Measurements from ENCODE around the gene TEAD1.

The TEAD1 gene

GRCh38 chr11:12901272-12901671, 227.1 kb downstream of the TEAD1 start:
- Mint-ChIP-seq H3K27ac (no peak overlapping the region), H3K27me3 (ENCODE audit: low read depth) (no peaks in the 10 kb centered on the region), H3K9me3 (no peaks in the 10 kb centered on the region), H3K36me3 (ENCODE audit: low read depth) (peaks cover 66% of the 10 kb centered on the region), H3K4me3 (no peak overlapping the region), H3K4me1 (peaks cover 8% of the 10 kb centered on the region)
- no peak for TF ChIP-seq CTCF (IDR thresholded peaks at IDR 0.05; ENCODE audit: unreplicated experiment in 3 of 3)

- H3K4me1 Mint-ChIP-seq = peaks cover 8% of the 10 kb centered on the region
- H3K27me3 Mint-ChIP-seq (ENCODE audit: low read depth) = no peaks in the 10 kb centered on the region
- no peak overlapping the region for H3K27ac Mint-ChIP-seq
- H3K4me3 Mint-ChIP-seq = no peak overlapping the region
- H3K36me3 Mint-ChIP-seq (ENCODE audit: low read depth) = peaks cover 64% of the 10 kb centered on the region
- no peaks in the 10 kb centered on the region for H3K9me3 Mint-ChIP-seq
- no peak for TF ChIP-seq CTCF (IDR thresholded peaks at IDR 0.05; ENCODE audit: unreplicated experiment in 3 of 3)
Measured at GRCh38 chr11:12901874-12902481, 227.8 kb downstream of the TEAD1 start.

- H3K36me3 Mint-ChIP-seq (ENCODE audit: low read depth) = peaks cover 60% of the 10 kb centered on the region
- H3K4me3 Mint-ChIP-seq = no peak overlapping the region
- H3K9me3 Mint-ChIP-seq = no peaks in the 10 kb centered on the region
- no peak overlapping the region for H3K27ac Mint-ChIP-seq
- no peaks in the 10 kb centered on the region for H3K27me3 Mint-ChIP-seq (ENCODE audit: low read depth)
- peaks cover 2% of the 10 kb centered on the region for H3K4me1 Mint-ChIP-seq
- TF ChIP-seq CTCF (IDR thresholded peaks at IDR 0.05; ENCODE audit: unreplicated experiment in 3 of 3) = no peak
Measured at GRCh38 chr11:12902791-12903486, 228.7 kb downstream of the TEAD1 start.

DNA sequence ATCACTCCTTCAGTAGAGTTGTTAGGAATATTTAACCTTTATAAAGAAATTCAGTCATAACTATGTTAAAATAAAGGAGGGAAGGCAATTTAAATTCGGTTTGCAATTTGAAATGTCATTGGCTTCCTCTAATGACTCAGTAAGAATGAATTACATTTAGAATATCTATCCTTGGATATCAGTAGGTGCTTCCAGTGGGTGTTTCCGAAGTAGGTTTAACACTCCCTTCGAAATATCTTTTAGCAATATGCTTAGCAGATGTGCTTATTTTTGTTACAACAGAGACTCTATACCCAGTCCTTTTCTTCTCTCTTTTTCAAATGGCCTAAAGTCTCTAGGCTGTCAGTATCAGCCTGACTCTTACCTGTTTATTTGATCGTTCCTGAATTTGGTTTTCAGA, 231.2 kb downstream of the TEAD1 start:
- Mint-ChIP-seq H3K36me3 (ENCODE audit: low read depth) (peaks cover 57% of the 10 kb centered on the region), H3K27me3 (ENCODE audit: low read depth) (no peaks in the 10 kb centered on the region), H3K9me3 (no peaks in the 10 kb centered on the region), H3K4me1 (no peaks in the 10 kb centered on the region), H3K4me3 (no peak overlapping the region), H3K27ac (no peak overlapping the region)
- TF ChIP-seq CTCF (IDR thresholded peaks at IDR 0.05; ENCODE audit: unreplicated experiment in 3 of 3) = no peak

DNA sequence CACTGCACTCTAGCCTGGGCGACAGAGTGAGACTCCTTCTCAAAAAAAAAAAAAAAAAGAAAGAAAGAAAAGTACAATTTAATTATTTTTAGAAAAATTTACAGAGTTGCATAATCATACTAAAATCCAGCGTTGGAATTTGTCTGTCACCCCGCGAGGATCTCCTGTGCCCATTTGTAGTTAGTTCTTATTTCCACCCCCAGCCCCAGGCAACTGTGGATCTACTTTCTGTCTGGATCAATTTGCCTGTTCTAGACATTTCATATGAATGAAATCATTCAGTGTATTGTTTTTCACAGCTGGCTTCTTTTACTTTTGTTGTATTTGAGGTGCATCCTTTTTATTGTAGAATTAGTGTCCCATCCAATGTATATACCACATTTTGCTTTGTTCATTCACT, 232.3 kb downstream of the TEAD1 start:
- no peak overlapping the region for H3K27ac Mint-ChIP-seq
- no peak for TF ChIP-seq CTCF (IDR thresholded peaks at IDR 0.05; ENCODE audit: unreplicated experiment in 3 of 3)
- H3K27me3 Mint-ChIP-seq (ENCODE audit: low read depth) = no peaks in the 10 kb centered on the region
- no peak overlapping the region for H3K4me3 Mint-ChIP-seq
- H3K9me3 Mint-ChIP-seq = no peaks in the 10 kb centered on the region
- peaks cover 49% of the 10 kb centered on the region for H3K36me3 Mint-ChIP-seq (ENCODE audit: low read depth)
- no peaks in the 10 kb centered on the region for H3K4me1 Mint-ChIP-seq

GRCh38 chr11:12909879-12910278, 235.7 kb downstream of the TEAD1 start:
- Mint-ChIP-seq H3K27me3 (ENCODE audit: low read depth) (no peaks in the 10 kb centered on the region), H3K36me3 (ENCODE audit: low read depth) (peaks cover 29% of the 10 kb centered on the region), H3K27ac (no peak overlapping the region), H3K9me3 (no peaks in the 10 kb centered on the region), H3K4me1 (peaks cover 18% of the 10 kb centered on the region), H3K4me3 (no peak overlapping the region)
- TF ChIP-seq CTCF (IDR thresholded peaks at IDR 0.05; ENCODE audit: unreplicated experiment in 3 of 3) = no peak

All from nephron (organoid).